GM18505 (cell line): ENCODE results near the gene TTC3.
"Not testable (repeated sequence)": the region's sequence is repeated elsewhere in the genome, so short reads cannot be mapped to it uniquely, and the experiment has no call there.

ENCODE experiments used
- ATAC-seq: cut with Tn5 transposase; IDR thresholded peaks from one replicate; pipeline ENCODE4 v1.9.1; 2021; ENCODE audit not compliant: unreplicated experiment
- POLR2A ChIP-seq: IDR thresholded peaks from 4 replicates; pipeline ENCODE4 v1.6.1; 2011; ENCODE audit warnings: borderline replicate concordance; ENCODE audit not compliant: insufficient read depth, insufficient read length; ENCODE audit errors: extremely low read depth

TTC3 gene

DNA sequence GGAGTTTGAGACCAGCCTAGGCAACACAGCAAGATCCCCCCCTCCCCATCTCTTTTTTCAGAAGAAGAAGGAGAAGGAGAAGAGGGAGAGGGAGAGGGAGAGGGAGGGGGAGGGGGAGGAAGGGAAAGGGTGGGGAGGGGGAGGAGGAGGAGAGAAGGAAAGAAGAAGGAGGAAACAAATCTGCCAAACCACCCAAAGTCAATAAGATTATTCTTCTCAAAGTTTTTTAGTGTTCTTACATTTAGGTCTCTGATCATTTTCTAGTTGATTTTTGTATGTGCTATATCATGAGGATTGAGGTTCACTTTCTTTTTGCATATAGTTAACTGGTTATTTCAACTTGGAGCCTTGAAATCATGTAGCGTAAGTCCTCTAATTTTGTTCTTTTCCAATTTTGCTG, 137.7 kb downstream of the TTC3 start:
- no peak for ATAC-seq
- TF ChIP-seq POLR2A = no peak

DNA sequence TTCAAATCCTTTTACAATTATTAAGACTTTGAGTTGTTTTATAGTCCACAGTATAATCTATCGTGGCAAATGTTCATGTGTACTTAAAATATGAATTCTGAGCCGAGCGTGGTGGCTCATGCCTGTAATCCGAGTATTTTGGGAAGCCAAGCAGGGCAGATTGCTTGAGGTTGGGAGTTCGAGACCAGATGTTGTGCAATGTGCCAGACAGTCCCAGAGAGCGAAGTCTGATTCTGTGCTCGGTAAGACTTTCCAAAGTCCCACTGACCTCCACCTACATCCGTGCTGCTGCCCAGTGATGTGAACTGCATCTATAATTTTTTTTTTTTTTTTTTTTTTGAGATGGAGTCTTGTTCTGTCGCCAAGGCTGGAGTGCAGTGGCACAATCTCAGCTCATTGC, 141.9 kb downstream of the TTC3 start:
- no peak for ATAC-seq
- TF ChIP-seq POLR2A = no peak

- ATAC-seq = no peak
- no peak for TF ChIP-seq POLR2A
Measured at GRCh38 chr21:37219761-37220432, 146.8 kb downstream of the TTC3 start.

DNA sequence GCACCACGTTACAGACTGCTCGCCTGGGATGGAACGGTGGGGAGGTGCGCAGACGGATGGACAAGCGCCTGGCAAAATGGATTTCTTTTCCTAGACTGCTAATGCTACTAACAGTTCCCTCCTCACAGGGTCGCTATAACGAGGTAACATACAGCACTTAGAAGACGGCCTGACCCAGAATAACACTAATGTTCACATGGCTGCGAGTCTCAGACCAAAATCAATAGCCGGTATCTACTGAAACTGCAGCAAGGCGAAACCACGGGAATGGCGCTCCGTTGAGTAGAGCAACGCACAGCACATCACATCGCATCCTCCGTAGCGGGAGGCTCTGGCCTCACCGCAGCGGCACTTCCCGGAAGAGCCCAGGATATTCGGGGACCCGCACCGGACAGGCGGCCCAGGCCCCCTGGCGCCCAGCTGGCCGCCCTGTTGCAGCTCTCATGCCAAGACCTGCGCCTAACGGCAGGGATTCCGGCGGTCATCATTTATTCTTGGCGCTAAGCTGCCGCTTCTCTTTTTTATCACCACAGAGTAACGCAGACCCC, 147.5 kb downstream of the TTC3 start:
- peak; percentile 35 for ATAC-seq
- TF ChIP-seq POLR2A = no peak

- TF ChIP-seq POLR2A = peak; percentile 75
- peak; percentile 85 for ATAC-seq
Measured at GRCh38 chr21:37220981-37221664, 148.1 kb downstream of the TTC3 start.

DNA sequence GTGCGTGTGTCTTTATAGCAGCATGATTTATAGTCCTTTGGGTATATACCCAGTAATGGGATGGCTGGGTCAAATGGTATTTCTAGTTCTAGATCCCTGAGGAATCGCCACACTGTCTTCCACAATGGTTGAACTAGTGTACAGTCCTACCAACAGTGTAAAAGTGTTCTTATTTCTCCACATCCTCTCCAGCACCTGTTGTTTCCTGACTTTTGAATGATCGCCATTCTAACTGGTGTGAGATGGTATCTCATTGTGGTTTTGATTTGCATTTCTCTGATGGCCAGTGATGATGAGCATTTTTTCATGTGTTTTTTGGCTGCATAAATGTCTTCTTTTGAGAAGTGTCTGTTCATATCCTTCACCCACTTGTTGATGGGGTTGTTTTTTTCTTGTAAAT, 149.2 kb downstream of the TTC3 start:
- ATAC-seq = not testable (repeated sequence)

DNA sequence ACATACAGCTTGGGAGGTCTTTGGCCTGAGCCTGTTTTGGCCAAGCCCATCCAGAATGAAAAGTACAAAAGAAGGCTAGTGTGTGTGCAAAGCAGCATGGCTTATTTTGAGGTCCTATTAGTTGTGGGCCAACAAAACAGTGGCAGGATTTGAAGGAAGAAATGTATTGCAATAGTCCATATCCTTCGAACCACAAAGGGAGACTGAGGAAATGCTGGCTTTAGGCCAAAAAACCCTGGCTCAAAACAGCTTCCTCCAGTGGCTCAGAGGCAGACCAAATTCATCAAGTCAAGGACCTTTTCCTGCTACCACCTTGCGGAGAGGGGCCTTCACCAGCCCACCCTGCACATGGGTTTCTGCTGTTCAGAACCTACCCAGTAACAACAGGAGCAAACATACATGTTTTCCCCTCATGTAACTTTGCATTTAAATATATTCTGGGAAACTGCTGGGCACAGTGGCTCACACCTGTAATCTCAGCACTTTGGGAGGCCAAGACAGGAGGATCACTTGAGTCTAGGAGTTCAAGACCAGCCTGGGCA, 150.8 kb downstream of the TTC3 start:
- no peak for ATAC-seq
- no peak for TF ChIP-seq POLR2A

DNA sequence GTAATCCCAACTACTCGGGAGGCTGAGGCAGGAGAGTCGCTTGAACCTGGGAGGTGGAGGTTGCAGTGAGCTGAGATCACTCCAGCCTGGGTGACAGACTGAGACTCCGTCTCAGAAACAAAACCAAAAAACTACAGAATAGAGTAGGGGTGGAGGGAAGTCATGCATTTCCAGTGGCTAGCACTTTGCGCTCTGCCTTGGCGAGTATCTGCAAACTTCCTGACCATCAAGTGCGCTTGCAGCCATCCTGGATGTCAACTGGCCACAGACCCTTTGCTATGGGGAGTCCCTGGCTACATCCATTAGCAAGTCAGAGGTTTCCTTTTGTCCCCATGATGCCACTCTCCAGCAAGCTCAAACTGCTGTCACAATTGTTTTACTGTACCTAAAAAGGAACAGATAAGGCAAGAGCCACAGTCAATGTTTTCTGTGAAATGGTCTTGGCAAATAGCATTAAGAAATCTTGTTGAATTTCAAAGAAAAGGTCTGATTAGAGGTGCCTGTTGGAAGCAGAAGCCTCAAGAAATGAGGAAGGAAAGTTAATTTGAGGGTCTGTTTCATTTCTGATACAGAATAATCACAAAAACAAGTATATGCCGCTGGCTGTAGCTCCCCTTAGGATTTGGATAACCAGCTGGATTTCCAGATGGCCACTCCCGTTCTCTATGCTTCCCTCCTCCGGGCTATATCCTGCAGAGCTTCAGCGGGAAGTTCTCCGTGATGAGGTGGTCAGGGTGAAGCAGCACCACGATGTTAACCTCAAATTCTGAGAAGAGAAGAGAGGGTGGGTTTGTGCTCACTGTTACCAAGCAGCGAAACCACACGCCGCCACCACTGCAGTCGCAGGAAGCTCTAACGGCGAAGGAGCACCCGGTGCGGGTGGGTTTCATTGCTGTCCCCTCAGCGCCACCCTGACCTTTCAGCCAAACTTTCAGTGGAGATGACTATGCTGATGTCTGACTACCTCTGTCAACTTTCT, 152.1 kb downstream of the TTC3 start:
- TF ChIP-seq POLR2A = no peak
- no peak for ATAC-seq

DNA sequence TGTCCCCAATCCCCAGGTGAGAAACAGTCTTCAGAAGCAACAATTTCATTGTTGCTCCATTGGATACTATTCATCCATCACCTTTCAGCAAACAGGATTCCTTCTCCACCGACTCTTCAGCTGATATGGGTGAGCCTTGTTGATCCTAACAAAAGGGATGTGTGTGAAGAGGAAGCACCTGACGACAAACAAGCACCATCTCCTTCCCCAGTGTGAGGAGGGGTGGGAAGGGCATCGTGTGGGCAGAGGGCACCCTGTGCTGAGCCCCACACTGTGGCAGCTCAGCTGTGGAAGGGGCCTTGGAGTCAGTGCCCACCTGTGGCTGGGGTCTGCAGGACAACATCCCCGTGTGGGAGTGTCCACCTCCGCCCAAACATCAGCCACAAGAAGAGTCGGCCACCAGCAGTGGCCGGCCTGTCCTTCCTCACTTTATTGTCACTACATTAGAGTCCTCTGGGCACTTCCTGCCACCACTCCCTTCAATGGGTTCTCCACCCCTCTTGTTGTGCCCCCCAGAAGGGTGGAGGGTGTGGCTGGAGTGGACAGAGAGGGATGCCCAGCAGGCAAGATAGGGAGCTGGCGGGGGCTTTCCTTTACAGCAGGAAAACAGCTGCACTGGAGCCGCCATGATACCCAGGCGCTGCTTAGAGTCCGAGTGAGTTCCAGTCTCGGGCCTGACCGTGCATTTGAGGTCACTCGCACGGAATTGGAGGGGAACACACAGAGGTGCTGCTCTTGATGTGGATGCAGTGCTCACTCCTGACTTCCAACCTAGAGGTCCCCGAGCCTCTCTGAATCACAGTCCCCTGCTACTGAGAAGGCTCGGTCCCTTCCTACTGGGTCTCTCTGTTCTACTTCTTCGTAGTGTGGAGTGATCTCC, 153.2 kb downstream of the TTC3 start:
- TF ChIP-seq POLR2A = no peak
- ATAC-seq = no peak

- TF ChIP-seq POLR2A = no peak
Measured at GRCh38 chr21:37227071-37228002, 154.3 kb downstream of the TTC3 start.

DNA sequence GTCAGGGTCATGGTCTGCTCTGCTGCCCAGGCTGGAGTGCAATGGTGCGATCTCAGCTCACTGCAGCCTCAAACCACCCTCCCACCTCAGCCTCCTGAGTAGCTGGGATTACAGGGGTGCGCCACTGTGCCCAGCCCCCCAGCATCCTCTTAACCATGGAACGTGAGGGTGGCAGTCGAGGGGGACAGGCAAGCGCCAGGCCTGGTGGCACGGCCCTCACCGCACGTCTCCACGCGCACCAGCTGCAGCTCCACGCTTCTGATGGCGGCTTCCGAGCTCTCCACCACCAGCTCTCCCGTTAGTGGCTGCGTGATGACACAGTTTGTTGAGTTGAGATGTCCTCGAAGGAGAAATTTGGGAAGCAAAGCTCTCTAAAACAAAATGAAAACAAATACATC, 154.9 kb downstream of the TTC3 start:
- no peak for TF ChIP-seq POLR2A
- no peak for ATAC-seq

More at GRCh38 chr21:37227071-37228002, 154.3 kb downstream of the TTC3 start:
- no peak for ATAC-seq
